GM20000 (cell line): ENCODE data around the gene MYH7B.

Experiments
- DNase-seq: peaks from one replicate; pipeline ENCODE4 v3.0.0; 2012; ENCODE audit warnings: low spot score
- TF ChIP-seq, protein P1 (sequence below): IDR thresholded peaks from 2 replicates; pipeline ENCODE4 v1.5.1; 2012; ENCODE audit warnings: mild to moderate bottlenecking, control low read depth; ENCODE audit errors: extremely low read depth, missing control alignments

MYH7B gene

DNA sequence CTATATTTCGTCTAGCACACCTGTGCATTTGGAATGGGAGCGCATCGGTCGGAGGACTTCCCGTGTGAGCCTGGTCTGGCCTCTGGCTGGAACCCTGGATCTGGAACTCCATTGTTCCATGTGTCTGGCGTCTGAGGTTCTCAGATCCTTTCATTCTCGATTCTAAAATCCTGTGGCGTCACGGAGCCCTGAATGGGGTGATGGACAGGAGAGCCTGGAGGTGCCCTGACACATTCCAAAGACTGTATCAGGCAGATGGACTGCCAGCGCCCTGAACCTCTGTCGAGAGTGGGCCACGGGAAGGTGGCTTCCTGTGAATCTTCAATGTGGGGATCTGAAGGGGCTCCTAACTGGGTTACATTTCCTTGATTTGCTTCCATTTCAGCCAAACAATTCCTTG lies 20.6 kb downstream of the MYH7B start:
- DNase-seq = no peak
- TF ChIP-seq, protein P1, sequence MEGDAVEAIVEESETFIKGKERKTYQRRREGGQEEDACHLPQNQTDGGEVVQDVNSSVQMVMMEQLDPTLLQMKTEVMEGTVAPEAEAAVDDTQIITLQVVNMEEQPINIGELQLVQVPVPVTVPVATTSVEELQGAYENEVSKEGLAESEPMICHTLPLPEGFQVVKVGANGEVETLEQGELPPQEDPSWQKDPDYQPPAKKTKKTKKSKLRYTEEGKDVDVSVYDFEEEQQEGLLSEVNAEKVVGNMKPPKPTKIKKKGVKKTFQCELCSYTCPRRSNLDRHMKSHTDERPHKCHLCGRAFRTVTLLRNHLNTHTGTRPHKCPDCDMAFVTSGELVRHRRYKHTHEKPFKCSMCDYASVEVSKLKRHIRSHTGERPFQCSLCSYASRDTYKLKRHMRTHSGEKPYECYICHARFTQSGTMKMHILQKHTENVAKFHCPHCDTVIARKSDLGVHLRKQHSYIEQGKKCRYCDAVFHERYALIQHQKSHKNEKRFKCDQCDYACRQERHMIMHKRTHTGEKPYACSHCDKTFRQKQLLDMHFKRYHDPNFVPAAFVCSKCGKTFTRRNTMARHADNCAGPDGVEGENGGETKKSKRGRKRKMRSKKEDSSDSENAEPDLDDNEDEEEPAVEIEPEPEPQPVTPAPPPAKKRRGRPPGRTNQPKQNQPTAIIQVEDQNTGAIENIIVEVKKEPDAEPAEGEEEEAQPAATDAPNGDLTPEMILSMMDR = no peak

DNA sequence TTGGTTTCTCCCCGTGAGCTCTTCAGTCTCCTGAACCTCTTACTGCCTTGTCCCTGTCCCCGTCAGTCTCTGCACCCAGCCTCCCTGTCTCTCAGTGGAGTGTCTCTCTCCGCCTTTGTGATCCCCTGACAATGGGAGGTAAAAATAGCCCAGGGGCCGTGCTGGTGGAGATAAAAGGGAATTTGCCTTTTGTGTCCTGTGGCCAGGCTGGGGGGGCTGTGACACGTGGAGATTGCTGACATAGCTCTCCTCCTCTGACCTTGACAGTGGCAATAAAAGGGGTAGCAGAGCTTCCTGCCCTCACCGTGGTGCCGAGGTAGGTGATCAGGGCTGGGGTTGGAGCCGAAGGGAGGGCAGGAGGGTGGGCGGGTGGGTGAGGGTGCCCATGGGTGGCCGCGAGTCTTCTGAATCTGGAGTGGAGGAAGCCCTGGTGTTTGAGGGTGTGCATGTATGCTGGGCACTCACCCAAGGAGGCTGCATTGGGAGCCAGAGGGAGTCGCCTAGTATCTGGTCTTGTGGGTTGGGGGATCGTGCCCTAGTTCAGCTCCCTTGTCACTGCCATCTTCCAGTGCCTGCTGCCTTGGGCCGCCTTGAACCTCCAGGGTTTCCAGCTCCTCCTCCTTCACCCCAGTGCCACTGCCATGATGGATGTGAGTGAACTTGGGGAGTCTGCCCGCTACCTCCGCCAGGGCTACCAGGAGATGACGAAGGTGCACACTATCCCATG lies 21.9 kb downstream of the MYH7B start:
- no peak for DNase-seq
- TF ChIP-seq, protein P1 = no peak

DNA sequence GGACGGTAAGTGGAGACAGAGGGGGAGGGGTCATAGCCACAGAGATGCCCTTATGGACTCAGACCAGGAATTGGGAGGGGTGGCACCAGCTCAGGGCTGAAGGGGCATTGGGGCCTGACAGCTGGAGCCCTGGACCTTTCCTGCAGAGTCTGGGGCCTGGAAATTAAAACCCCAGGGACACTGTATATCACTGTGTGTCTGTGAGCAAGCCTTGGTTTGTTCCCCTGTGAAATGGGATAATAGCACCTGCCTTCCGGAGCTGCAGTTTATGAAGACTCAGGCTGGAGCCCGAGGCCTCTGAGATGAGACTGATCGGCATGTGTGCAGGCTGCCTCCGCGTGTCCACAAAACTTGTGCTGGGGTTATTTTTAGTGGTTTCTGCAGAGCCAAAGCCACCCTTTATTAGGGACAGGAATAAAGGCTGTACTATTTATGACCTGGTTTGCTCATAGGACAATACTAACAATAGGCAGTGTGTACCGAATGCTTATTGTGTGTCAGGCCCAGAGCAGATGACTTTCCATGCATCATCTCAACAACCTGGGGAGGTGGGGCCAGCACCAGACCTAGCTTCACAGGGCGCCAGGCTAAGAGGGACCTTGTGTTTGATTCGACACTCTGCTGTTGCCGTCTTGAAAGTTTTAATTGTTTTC lies 22.6 kb downstream of the MYH7B start:
- no peak for DNase-seq
- TF ChIP-seq, protein P1 = no peak

DNA sequence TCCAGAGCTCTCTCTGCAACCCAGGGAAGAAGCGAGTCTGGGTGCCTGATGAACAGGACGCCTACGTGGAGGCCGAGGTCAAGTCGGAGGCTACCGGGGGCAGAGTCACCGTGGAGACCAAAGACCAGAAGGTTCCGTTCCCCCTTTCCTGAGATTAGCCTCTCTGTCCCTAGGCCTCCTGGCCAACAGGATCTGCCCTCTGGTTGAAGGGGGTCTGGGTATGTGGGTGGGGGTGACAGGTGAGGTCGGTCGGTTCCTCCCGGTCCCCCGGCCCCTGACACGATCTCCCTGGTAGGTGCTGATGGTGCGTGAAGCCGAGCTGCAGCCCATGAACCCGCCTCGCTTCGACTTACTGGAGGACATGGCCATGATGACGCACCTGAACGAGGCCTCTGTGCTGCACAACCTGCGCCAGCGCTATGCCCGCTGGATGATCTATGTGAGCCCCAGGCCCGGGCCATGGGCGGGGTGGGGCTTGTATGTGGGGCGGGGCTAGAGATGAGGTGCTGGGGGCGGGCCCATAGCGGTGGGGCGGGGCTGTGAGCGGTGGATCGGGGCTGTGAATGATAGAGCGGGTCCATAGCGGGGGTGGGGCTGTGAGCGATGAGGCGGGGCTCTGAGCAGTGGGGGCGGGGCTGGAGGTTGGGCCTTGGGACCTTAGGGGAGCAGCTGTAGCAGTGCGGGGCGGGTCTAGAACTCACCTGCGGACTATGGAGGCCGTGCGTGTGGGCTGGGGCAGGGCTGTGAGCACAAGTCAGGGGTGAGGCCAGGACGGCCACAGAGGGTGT lies 23.9 kb downstream of the MYH7B start:
- no peak for DNase-seq
- TF ChIP-seq, protein P1 = no peak

DNA sequence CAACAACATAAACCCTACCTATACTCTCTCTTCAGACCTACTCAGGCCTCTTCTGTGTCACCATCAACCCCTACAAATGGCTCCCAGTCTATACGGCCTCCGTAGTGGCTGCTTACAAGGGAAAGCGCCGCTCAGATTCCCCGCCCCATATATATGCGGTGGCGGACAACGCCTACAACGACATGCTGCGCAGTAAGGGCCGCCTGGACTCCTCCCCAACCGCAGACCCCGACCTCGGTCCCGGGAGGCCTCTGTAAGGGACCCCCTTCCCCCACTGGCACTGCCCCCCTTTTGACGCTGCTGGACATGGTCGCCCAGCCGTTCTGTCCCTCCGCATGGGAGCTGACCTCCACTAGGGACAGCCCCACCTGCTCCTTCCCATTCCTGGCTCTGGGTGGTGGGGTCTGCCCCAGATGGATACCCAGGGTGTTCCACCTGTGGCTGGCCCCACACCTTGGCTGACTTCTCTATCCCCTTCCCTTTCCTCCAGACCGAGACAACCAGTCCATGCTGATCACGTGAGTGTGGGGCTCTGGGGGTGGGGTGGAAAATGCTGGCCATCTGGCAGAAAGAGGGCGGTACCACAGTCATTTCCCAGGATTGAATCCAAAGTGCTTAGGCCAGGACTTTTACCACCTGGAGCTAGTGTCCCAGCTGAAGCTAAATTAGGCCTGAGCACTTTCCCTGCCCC lies 25.0 kb downstream of the MYH7B start:
- TF ChIP-seq, protein P1 = no peak
- no peak for DNase-seq

DNA sequence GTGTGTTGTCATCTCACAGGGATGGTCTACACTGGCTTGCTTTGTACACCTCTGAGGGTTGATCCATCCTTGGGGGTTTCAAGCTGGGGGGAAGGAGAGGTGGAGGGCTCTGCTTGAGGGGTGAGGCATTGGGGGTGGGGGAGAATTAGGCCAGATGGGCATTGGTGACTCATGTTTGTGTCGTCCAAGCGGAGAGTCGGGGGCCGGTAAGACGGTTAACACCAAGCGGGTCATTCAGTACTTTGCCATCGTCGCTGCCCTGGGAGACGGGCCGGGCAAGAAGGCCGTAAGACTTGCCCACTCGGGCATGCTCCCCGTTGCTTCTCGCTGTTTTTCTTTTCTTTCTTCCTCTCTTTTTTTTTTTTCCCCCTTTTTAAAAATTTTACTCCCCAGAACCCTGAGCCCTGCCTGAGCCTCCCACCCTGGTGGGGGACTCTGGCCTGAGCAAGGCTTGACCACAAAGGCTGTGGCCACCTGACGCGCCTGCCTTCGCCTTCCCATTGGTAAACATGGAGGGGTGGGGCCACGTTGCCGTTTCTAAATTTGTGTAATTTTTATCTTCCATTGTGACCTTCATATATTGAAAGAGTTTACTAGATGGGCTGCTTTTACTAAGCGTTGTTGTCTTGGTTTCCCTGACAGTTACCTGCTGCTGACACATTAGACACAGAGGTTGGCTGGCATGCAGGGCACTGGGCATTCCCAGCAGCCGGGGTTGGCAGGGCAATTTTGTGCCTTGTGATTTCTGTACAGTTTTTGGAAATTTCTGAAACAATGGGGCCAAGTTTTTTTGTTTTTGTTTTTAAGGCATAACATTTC lies 26.8 kb downstream of the MYH7B start:
- TF ChIP-seq, protein P1 = no peak
- DNase-seq = no peak
